Gastrocnemius medialis (tissue), 4 donors: ENCODE data around the gene KCNQ2.

Experiments
- POLR2A ChIP-seq, 2 donors: fragments of 450-650 bp; IDR thresholded peaks; one replicate each; pipeline ENCODE4 v1.6.1; 2017; ENCODE audit warnings: antibody characterized with exemption in 2 of 2, mild to moderate bottlenecking in 2 of 2, moderate library complexity in 2 of 2
- TF ChIP-seq, protein P1 (sequence below), 5 experiments: fragments of 450-650 bp in 3 of 5; fragments of 200-600 bp in 2 of 5; sonication (generic) in 2 of 5; IDR thresholded peaks in 4 of 5; conservative IDR thresholded peaks in 1 of 5; 1 replicate in 4 of 5; 2 replicates in 1 of 5; pipeline ENCODE4 v1.5.1; 2016 to 2019; ENCODE audit warnings: antibody characterized with exemption in 5 of 5, mild to moderate bottlenecking in 3 of 5, moderate library complexity in 3 of 5

GRCh38 chr20:63505723-63506122 lies 33.3 kb upstream of the KCNQ2 start:
- TF ChIP-seq, protein P1, sequence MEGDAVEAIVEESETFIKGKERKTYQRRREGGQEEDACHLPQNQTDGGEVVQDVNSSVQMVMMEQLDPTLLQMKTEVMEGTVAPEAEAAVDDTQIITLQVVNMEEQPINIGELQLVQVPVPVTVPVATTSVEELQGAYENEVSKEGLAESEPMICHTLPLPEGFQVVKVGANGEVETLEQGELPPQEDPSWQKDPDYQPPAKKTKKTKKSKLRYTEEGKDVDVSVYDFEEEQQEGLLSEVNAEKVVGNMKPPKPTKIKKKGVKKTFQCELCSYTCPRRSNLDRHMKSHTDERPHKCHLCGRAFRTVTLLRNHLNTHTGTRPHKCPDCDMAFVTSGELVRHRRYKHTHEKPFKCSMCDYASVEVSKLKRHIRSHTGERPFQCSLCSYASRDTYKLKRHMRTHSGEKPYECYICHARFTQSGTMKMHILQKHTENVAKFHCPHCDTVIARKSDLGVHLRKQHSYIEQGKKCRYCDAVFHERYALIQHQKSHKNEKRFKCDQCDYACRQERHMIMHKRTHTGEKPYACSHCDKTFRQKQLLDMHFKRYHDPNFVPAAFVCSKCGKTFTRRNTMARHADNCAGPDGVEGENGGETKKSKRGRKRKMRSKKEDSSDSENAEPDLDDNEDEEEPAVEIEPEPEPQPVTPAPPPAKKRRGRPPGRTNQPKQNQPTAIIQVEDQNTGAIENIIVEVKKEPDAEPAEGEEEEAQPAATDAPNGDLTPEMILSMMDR (IDR thresholded peaks at IDR 0.05 in 4 of 5, conservative IDR thresholded peaks at IDR 0.05 in 1 of 5) = no peak
- no peak for TF ChIP-seq POLR2A (IDR thresholded peaks at IDR 0.05)
